Mucosa of descending colon (tissue), 3 donors: ENCODE data around the gene HOXB5. TPM values are rescaled to one million over a fixed set of nuclear protein-coding genes. Genes with fewer than 3 reads are reported as not detected.
A peak's percentile ranks its signal among the peaks of the same experiment; 100 is the strongest.

Experiments used
- ATAC-seq: fragments of 200-7000 bp; cut with Tn5 transposase; one replicate; pipeline ENCODE4 v1.9.1; 2020; ENCODE audit warnings: mild to moderate bottlenecking, moderate library complexity
- DNase-seq, 3 donors: peaks; one replicate each; pipeline ENCODE4 v3.0.0-alpha.2; 2020
- H3K36me3 ChIP-seq: fragments of 200-600 bp; one replicate; pipeline ENCODE4 v1.8.0; 2021; ENCODE audit warnings: low read depth, mild to moderate bottlenecking
- H3K4me1 ChIP-seq: fragments of 200-600 bp; one replicate; pipeline ENCODE4 v1.8.0; 2021; ENCODE audit warnings: low read depth, mild to moderate bottlenecking
- H3K4me3 ChIP-seq: fragments of 200-600 bp; one replicate; pipeline ENCODE4 v1.8.0; 2021; ENCODE audit warnings: mild to moderate bottlenecking
- H3K9me3 ChIP-seq: fragments of 200-600 bp; one replicate; pipeline ENCODE4 v1.8.0; 2021; ENCODE audit warnings: mild to moderate bottlenecking
- CTCF ChIP-seq: fragments of 200-600 bp; IDR thresholded peaks from one replicate; pipeline ENCODE4 v1.8.0; 2022; ENCODE audit warnings: antibody characterized with exemption, mild to moderate bottlenecking
- intact Hi-C, 2 donors: fragments of 100-400 bp; cut with DNase I in 1 of 2; cut with micrococcal nuclease in 1 of 2; formaldehyde crosslinking; loops; one replicate each; pipeline versions ENCODE4 v1.11.0 to v1.11.1; 2022; cut with DNase I, micrococcal nuclease
- total RNA-seq, 3 donors: library from RNA; stranded (reverse); fragmentation: NEBNext Ultra II Directional in 2 of 3; extraction: Animal tissue kit (Norgen Biotek cat#: 25700) in 2 of 3; gene quantifications; one replicate each; pipeline versions ENCODE4 v1.2.1 to v1.2.4, GENCODE V29; 2021 to 2023
- donor health status: DM: no; HTN: no; CAD: no; lungs with moderate emphysema.
- donor health status: DM: no; HTN: no; CAD: no.
- donor health status: DM: no; HTN: yes; CAD: no.

HOXB5 gene
- total RNA-seq, 3 donors from 2014 or later: 16.2 to 29.3 (median 19.9) TPM

GRCh38 chr17:48556576-48557401, 36.8 kb downstream of the HOXB5 start:
- H3K4me1 ChIP-seq: peaks cover 35% of the 10 kb centered on the region
- H3K9me3 ChIP-seq: no peaks in the 10 kb centered on the region
- DNase-seq: no peak
- peak; percentile 56 for ATAC-seq
- intact Hi-C loops: no loop called here
- H3K36me3 ChIP-seq: no peaks in the 10 kb centered on the region
- no peak for TF ChIP-seq CTCF
- no peak overlapping the region for H3K4me3 ChIP-seq

DNA sequence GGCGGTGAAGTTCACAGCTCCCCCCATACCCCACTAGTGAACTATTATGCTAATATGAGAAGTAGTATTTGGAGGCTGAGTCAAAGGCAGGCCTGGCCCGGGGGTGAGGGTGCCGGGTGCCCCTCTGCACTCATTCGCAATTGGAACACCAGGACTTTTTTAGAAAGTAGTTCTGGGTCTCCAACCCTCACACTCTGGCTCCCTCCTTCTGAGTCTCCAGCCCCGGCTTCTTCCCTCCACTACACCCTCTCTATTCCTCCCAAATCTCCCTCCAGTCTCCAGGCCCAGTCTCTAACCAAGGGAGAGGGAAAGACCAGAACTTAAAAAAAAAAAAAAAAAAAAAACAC, 37.4 kb downstream of the HOXB5 start:
- no peak for ATAC-seq
- no peaks in the 10 kb centered on the region for H3K36me3 ChIP-seq
- no peak overlapping the region for H3K4me3 ChIP-seq
- no peak for TF ChIP-seq CTCF
- peaks cover 29% of the 10 kb centered on the region for H3K4me1 ChIP-seq
- intact Hi-C loops: no loop called here
- H3K9me3 ChIP-seq: no peaks in the 10 kb centered on the region
- DNase-seq: no peak

DNA sequence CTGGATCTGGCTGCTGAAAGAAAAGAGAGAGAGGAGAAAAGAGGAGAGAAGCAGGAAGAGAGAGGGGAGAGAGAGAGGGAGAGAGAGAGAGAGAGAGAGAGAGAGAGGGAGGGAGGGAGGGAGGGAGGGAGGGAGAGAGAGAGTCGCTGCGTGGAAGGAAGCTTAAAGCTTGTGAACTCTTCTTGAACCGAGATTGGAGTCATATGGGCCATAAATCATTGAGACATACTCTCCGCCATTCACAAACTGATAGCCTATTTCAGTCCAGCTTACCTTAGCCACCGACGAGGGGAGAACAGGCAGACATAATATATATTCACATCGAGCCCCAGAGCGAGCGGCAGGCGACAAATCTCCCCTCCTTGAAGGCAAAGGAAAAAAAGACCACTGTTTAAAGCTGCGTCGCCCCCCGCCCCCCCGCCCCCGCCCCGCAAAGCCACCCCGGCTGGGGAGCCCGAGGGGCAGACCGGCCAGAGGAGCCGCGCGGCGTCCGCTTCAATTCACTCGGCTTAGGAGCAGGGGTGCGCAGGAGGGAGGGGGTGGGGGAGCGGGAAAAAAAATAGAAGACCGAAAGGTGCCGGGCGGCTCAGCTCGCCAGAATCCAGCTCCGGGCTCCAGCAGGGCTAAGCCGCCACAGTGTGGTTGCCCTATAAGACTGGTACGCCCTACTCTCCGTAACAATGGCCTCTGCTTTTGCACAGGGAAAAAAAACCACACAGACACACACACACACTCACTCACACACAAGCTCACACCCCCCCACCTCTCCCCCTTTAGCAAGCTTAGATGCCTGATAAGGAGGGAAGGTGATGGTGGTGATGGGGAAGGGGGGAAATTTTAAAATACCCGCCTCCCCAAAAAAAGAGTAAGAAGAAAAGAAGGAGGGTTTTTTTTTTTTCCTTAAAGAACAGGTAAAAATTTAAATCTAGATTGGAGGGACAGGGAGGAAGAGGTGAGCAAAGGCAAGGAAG, 38.0 kb downstream of the HOXB5 start:
- DNase-seq (peak in 1 of 3 donors; percentile 47), ATAC-seq (peak; percentile 77)
- H3K4me1 ChIP-seq: peaks cover 24% of the 10 kb centered on the region
- TF ChIP-seq CTCF: no peak
- H3K9me3 ChIP-seq: no peaks in the 10 kb centered on the region
- intact Hi-C loops: no loop called here
- H3K4me3 ChIP-seq: no peak overlapping the region
- no peaks in the 10 kb centered on the region for H3K36me3 ChIP-seq

DNA sequence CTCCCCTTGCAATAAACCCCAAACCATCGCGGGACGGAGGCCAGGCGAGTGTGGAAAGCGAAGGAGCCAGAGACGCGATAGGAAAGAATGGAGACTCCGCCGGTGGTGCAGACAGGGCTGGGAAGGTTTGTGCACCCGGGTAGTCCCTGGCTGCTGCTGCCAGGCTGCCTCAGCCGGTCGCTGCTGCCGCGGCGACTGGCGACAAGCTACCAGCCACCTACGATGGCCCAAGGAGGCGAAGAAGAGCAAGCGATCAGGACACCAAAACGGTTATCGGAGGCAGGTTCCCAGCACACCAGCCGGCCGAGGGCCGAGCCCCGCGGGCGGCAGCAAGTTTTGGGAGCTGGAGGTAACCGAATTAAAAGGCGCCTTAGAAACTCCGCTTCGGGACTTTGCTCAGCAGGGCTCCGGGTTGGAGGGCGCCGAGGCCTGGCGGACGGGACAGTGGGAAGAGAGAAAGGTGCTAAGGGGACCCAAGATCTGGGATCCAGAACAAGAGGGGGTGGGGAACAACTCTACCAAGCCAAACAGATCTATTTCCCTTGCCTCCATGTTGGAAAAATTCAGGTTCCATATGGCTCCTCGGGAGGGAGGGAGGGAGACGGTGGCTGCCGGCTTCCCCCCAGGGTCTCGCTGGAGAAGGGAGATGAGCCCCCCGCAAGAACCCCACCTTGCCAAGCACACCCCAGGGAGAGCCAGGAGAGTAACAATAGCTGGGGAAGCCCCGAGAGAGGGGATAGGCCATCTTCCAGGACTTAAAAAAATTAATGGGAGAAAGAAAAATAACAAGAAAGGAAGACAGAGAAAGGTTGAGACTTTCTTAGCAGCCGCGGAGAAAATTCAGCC, 38.9 kb downstream of the HOXB5 start:
- Histone ChIP-seq H3K9me3 (no peaks in the 10 kb centered on the region), H3K4me1 (peaks cover 23% of the 10 kb centered on the region), H3K36me3 (no peaks in the 10 kb centered on the region), H3K4me3 (no peak overlapping the region)
- intact Hi-C loops: no loop called here
- DNase-seq (no peak), ATAC-seq (no peak)
- TF ChIP-seq CTCF: no peak

DNA sequence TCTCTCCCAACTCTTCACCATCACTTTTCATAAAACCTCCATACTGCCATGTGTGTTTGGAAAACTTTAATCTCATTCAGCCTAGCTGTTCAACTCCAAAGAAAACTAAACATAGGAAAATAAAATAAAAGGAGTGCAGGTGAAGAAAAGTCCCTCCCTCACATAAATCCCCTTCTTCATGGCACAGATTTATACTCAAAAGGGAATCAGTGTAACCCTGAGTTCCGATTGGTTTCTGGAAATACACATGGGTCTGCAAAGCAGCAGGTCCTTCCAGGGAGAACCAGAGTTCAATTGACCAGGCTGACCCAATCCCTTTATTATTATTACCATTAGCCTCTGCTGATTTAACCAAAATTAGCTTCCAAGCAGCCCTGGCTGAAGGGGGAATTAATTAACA, 39.8 kb downstream of the HOXB5 start:
- intact Hi-C loops: no loop called here
- Histone ChIP-seq H3K4me1 (peaks cover 23% of the 10 kb centered on the region), H3K4me3 (no peak overlapping the region)

More for the DNA sequence above, 39.8 kb downstream of the HOXB5 start:
- Histone ChIP-seq H3K36me3 (no peaks in the 10 kb centered on the region), H3K9me3 (no peaks in the 10 kb centered on the region)
- TF ChIP-seq CTCF: no peak
- ATAC-seq: no peak
- no peak for DNase-seq
